Mammary epithelial cell (primary cell): ENCODE data around the gene POFUT2.

Experiments
- CTCF ChIP-seq, 2 donors: IDR thresholded peaks in 1 of 2; conservative IDR thresholded peaks in 1 of 2; 2 replicates each; pipeline ENCODE4 v1.5.1; 2011 to 2012; ENCODE audit warnings: inconsistent platforms in 2 of 2, low read length in 2 of 2, mild to moderate bottlenecking in 2 of 2, control low read depth in 1 of 2, low read depth in 1 of 2; ENCODE audit not compliant: insufficient read depth in 1 of 2; ENCODE audit errors: extremely low read depth in 1 of 2
- EZH2 ChIP-seq: IDR thresholded peaks from 2 replicates; pipeline ENCODE4 v1.6.1; 2012; ENCODE audit warnings: low read length, inconsistent platforms, borderline replicate concordance

DNA sequence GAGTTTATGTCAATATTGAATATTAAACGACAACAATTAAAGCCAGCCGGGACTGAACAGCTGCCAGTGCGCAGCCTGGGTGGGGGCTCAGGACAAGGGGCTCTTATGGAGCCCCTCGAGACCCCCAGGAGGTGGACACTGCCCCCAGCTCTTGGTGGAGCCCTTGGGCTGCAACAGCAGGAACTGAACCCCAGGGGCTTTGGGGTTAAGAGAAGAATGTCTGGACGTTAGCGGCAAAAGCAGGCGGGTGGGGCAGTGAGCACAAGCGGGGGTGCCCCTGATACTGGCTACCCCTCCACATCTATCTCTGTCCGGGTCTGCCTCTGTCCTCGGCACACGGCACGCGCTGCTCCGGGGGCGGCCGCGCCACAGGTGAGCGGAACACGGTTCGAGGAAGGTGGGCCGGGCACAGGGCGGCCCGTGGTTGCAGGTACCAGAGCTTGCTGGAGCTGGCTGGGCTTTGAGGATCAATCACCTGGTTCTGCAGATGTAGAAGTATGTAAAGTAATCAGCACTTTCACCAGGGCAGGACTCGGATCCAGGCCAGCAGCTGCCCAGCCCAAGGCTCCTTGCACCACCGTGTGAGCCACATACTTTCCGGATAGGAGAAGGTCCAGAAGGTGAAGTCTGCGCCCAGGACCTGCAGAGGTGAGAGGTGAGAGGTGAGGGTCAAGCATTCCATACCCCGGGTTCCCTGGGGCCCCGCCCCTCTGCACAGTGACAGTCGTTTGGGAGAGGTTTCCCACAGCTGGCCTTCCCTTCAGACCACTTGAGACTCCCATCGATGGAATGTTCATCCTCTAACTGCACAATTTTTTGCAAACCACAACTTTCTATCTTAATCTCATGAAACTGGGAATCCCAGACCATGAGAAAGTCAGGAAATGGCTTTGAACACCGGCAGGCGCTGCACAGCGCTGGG is 12.4 kb upstream of the POFUT2 start:
- TF ChIP-seq CTCF (conservative IDR thresholded peaks at IDR 0.05 in 1 of 2, IDR thresholded peaks at IDR 0.05 in 1 of 2; ENCODE audit: extremely low read depth in 1 of 2, insufficient read depth in 1 of 2, low read depth in 1 of 2, low read length in 2 of 2) (no peak), EZH2 (no peak)
